ENCODE results near the gene PRR14L.

The PRR14L gene

DNA sequence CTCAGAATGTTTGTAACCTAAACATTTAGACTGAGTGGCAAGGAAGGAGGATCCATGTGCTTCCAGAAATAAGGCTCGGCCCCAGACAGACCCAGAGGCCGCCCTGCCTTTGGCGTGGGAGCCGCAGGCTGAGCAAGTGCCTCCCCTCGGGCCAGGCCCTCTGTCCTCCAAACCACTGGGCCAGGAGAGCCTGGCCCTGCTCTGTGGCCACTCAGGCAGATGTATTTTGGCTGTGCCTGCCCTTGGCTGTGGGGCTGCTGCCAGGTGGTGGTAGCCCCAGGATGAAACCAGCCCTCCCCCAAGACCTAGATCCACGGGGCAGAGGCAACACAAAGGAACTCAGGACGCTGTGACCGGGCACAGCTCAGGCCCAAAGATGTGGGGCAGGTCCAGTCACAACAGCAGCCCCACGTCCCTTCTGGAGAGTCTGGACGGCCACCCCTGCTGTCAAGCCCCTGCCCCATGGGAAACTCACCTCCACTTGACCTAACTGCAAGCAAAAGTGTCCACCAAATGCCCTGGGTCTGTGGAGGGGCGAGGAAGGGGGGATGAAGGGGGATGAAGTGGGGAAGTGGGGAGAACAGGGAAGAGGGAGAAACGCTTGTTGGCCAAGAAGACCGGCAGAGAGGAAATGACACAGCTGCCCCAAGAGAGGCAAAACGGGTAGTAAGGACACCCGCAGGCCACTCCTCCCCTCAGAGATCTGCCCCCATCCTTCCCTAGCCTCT, 111.9 kb downstream of the PRR14L start:
- DNase-seq, result peak; percentile 86

DNA sequence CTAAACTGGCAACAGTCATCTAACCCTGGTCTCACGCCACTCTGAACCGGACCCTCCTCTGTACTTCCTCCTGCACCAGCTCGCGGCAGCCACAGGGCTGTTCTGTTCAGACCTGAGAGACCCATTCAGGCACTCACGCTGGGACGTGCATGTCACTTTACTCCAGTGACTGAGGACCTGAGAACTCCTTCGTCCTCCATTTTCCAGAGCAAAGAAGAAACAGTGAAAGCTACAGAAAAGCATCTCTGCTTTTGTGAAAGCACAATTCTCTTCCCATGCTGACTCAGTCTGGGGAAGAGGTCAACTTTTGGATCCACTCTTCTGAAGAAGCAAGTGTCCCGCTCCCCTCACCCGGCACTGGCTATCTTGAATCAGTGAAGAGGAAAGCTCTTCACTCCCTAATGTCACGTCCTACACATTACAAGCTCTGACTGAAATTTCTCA, 112.5 kb downstream of the PRR14L start:
- peak; percentile 81 for DNase-seq

DNA sequence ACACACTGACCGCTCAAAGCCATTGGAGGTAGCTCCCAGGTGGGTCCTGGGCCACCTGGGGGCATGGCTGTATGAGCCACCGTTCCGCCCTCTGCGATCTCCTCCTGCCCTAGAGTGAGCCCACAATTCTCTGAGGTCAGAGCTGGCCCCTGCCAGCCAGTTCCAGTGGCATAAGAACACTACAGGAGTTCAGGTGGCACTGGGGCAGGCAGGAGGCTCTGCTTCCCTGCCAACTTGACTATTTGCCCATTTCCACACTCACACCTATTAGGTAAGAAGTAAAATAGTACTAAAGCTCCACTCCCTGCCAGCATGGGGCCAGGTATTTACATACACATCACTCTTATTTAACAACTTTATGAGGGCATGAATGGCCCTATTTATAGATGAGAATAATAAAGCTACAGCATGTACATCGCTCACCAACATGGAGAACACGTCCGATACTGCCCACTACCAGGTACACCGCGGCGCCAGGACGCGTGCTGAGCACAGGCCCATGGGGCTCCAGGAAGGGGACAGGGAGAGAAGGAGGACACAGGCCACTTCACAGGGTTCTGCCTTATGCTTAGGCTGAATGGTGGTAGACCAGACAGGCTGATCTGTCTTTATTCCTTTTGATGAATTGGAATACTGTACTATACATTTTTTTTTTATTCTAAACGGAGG, 114.2 kb downstream of the PRR14L start:
- no peak for DNase-seq

DNA sequence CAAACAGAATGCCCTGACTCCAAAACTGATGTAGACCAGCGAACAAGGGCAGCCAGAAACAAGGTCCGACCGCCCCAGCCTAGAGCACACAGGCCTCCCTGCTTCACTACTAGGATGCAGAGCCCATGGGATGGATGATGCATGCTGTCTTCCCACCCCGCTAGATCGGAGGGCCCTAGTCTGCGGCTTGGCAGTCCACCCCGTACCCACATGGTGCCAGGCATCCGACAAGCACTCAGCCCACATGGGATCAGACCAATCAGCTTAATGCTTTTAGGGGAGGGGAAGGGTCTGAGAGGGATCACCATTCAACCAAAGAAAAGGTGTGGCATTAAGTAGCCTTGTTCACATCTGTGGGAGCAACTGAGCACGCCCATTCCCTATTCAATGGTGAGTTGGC, 118.5 kb downstream of the PRR14L start:
- DNase-seq, result no peak

Data from suppressor macrophage treated with lipopolysaccharide for 4 hours (primary cell).